Activated CD4-positive, alpha-beta memory T cell treated with anti-CD3 and anti-CD28 coated beads for 36 hours (primary cell): ENCODE data around the gene PEA15. TPM values are rescaled to one million over a fixed set of nuclear protein-coding genes. Genes with fewer than 3 reads are reported as not detected.

ENCODE experiments used
- CTCF ChIA-PET: fragments of 350-600 bp; sonication (Branson Sonifier 250); formaldehyde crosslinking; loops from one replicate; lab custom pipeline; 2021; ENCODE audit warnings: antibody characterized with exemption, inconsistent platforms; lab: Charles Lee
- POLR2A ChIA-PET: fragments of 350-600 bp; sonication (Branson Sonifier 250); formaldehyde crosslinking; loops from one replicate; lab custom pipeline; 2021; ENCODE audit warnings: antibody characterized with exemption; lab: Charles Lee
- DNase-seq: peaks from one replicate; pipeline ENCODE4 v3.0.0-alpha.2; 2020
- H3K27ac Mint-ChIP-seq: one replicate; pipeline ENCODE4 v1.8.0; 2021; ENCODE audit warnings: mixed read lengths
- H3K27me3 Mint-ChIP-seq: one replicate; pipeline ENCODE4 v1.8.0; 2021; ENCODE audit warnings: mixed read lengths
- H3K36me3 Mint-ChIP-seq: one replicate; pipeline ENCODE4 v1.8.0; 2021; ENCODE audit warnings: mixed read lengths
- H3K4me1 Mint-ChIP-seq: one replicate; pipeline ENCODE4 v1.8.0; 2021; ENCODE audit warnings: low read depth, mixed read lengths
- H3K4me3 Mint-ChIP-seq: one replicate; pipeline ENCODE4 v1.8.0; 2021; ENCODE audit warnings: mild to moderate bottlenecking, mixed read lengths
- H3K9me3 Mint-ChIP-seq: one replicate; pipeline ENCODE4 v1.8.0; 2021; ENCODE audit warnings: mixed read lengths
- intact Hi-C: fragments of 100-400 bp; cut with micrococcal nuclease; formaldehyde crosslinking; loops from one replicate; pipeline ENCODE4 v1.15.1; 2023
- total RNA-seq, 2 experiments: library from RNA; stranded (reverse); gene quantifications; one replicate each; pipeline ENCODE4 v1.2.3, GENCODE V29; 2021

The PEA15 gene, protein sequence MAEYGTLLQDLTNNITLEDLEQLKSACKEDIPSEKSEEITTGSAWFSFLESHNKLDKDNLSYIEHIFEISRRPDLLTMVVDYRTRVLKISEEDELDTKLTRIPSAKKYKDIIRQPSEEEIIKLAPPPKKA
- total RNA-seq = 10 to 100 TPM; 51.8 to 51.9 TPM

DNA sequence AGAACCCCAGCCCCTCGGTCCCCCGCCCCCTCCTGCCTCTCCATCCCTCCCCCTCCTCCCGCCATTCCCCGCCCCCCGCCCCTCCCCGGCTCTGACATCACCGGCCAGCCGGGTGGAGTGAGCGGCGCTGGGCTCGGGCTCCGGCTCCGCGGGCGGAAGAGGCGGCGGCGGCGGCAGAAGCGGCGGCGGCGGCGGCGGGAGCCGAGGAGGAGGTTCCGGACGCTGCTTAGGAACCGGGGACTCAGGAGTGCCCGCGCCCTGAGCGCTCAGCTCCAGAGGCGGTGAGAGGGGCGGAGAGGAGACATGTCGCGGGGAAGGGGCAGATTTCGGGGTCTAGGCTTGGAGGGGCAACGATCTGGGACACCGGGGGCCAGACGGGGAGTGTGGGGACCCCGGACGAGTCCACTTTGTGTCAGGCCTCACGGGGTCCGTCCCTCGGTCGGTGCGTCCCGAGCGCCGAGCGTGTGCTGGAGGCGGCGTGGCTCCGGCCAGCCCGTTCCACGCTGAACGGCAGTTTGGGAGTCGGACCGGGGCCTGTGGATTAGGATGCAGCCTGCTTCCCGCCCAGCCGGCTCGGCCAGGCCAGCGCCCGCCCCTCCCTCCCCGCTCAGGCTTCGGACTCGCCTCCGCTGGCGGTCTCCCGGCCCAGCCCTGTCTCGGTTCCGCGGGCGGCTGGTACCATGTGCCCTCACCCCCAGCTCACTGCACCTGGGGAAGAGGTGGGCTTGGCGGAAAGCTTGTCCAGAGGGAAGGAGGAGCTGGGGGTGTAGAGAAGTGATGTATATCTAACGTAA is at the start of gene PEA15:
TSS of gene PEA15 (plus strand) at position 143 of the 794 bp plus-strand sequence. CDS start 6,161 bp downstream, outside the sequence.
- Mint-ChIP-seq H3K4me3 (peak within 1 kb of the TSS; percentile 87), H3K4me1 (peaks cover 54% of the 10 kb centered on the region), H3K36me3 (peaks cover 10% of the 10 kb centered on the region), H3K9me3 (no peaks in the 10 kb centered on the region), H3K27ac (peak within 1 kb of the TSS; percentile 82), H3K27me3 (no peaks in the 10 kb centered on the region)
- peak; percentile 80 for DNase-seq
- ChIA-PET POLR2A (interaction anchor here (1.1 to 1.4 kb wide), 2 partner anchors 80 to 107 kb away, joined by 3 to 4 read pairs; partner anchors contain the start of genes IGSF8 and PEX19), CTCF (interaction anchor here (1.0 to 10.5 kb wide), 6 partner anchors 13 to 104 kb away, joined by 3 to 70 read pairs (median 16); no protein-coding TSS in a partner anchor)
- intact Hi-C loops = loop anchor here (2.0 to 5.0 kb wide), 3 partner anchors 57 to 137 kb away; partner anchors contain the start of genes COPA, DCAF8, IGSF8 and NCSTN

DNA sequence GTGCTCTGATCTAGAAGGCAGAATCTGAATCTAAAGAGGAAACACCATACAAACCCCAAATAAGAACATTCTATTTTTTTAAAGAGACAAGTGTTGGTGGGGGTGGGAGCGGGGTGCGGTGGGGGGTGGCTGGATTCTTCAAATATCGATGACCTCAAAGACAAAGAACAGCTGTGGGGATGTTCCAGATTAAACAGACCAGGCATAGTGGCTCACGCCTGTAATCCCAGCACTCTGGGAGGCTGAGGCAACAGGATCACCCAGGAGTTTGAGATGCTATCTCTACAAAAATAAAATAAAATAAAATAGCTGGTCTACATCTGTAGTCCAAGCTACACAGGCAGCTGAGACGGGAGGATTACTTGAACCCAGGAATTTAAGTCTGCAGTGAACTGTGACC is 48.8 kb upstream of the PEA15 start:
- CTCF ChIA-PET = interaction anchor here (0.7 to 1.7 kb wide), 3 partner anchors 11 to 96 kb away, joined by 3 read pairs; no protein-coding TSS in a partner anchor
- H3K27ac Mint-ChIP-seq = no peak overlapping the region
- intact Hi-C loops = no loop called here

DNA sequence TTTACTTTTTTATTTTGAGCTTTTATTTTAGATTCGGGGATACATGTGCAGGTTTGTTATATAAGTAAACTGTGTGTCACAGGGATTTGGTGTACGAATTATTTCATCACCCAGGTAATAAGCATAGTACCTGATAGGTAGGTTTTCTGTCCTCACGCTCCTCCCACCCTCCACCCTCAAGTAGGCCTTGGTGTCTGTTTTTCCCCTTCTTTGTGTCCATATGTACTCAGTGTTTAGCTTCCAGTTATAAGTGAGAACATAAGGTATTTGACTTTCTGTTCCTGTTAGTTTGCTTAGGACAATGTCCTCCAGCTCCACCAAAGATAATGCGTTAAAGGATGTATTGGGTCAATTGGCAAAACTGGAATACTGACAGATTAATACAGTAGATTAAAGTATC is 48.0 kb upstream of the PEA15 start:
- DNase-seq = no peak
- Mint-ChIP-seq H3K36me3 (no peaks in the 10 kb centered on the region), H3K4me3 (no peak overlapping the region), H3K9me3 (no peaks in the 10 kb centered on the region), H3K27ac (no peak overlapping the region), H3K4me1 (peaks cover 2% of the 10 kb centered on the region), H3K27me3 (peaks cover 4% of the 10 kb centered on the region)
- CTCF ChIA-PET = interaction anchor here (0.7 to 1.7 kb wide), 3 partner anchors 36 to 95 kb away, joined by 3 read pairs; no protein-coding TSS in a partner anchor
- POLR2A ChIA-PET = no interaction called here
- intact Hi-C loops = no loop called here

More for the DNA sequence above, 48.8 kb upstream of the PEA15 start:
- no peak for DNase-seq
- POLR2A ChIA-PET = no interaction called here
- H3K4me1 Mint-ChIP-seq = no peaks in the 10 kb centered on the region
- peaks cover 4% of the 10 kb centered on the region for H3K27me3 Mint-ChIP-seq
- H3K4me3 Mint-ChIP-seq = no peak overlapping the region
- no peaks in the 10 kb centered on the region for H3K9me3 Mint-ChIP-seq
- no peaks in the 10 kb centered on the region for H3K36me3 Mint-ChIP-seq

DNA sequence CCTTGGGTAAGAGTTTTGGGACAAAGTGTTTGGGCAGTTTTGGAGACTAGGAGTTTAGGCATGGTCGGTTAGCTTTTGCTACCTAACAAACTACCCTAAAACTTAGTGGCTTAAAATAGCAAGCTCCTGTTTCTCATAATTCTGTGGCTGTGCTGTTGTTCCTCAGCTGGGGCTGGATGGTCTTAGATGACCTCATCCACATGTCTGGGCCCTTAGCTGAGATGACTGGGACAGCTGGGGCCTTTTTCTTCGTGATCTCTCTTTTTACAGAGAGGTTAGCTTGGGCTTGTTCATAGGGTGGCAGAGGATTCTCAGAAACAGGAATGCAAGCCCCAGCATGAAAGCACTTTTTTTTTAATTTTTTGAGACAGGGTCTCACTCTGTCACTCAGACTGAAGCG is 47.2 kb upstream of the PEA15 start:
- intact Hi-C loops = no loop called here
- no peak overlapping the region for H3K27ac Mint-ChIP-seq
- H3K4me3 Mint-ChIP-seq = no peak overlapping the region
- H3K27me3 Mint-ChIP-seq = peaks cover 4% of the 10 kb centered on the region
- H3K4me1 Mint-ChIP-seq = peaks cover 4% of the 10 kb centered on the region
- ChIA-PET CTCF (interaction anchor here (1.7 to 1.9 kb wide), 2 partner anchors 94 to 133 kb away, joined by 3 to 5 read pairs; no protein-coding TSS in a partner anchor), POLR2A (no interaction called here)
- DNase-seq = no peak
- no peaks in the 10 kb centered on the region for H3K9me3 Mint-ChIP-seq
- no peaks in the 10 kb centered on the region for H3K36me3 Mint-ChIP-seq

DNA sequence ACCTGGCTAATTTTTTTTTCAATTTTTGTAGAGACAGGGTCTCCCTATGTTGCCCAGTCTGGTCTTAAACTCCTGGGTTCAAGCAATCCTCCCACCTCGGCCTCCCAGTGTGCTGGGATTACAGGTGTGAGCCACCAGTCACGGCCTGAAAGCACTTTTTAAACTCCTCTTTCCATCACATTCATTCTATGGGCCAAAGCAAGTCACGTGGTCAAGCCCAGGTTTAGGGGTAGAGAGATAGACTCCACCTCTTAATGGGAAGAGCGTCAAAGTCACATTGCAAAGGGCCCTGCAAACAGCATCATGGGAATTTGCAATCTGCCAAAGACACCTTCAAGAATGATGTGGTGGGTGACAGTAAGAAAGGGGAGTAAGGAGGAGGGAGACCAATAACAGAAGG is 46.6 kb upstream of the PEA15 start:
- no peak for DNase-seq
- peaks cover 4% of the 10 kb centered on the region for H3K4me1 Mint-ChIP-seq
- no peak overlapping the region for H3K27ac Mint-ChIP-seq
- POLR2A ChIA-PET = no interaction called here
- H3K36me3 Mint-ChIP-seq = no peaks in the 10 kb centered on the region
- H3K27me3 Mint-ChIP-seq = peaks cover 4% of the 10 kb centered on the region
- intact Hi-C loops = no loop called here
- H3K9me3 Mint-ChIP-seq = no peaks in the 10 kb centered on the region
- CTCF ChIA-PET = interaction anchor here (1.9 kb wide), 1 partner anchor 133 kb away, joined by 5 read pairs; no protein-coding TSS in a partner anchor
- no peak overlapping the region for H3K4me3 Mint-ChIP-seq

DNA sequence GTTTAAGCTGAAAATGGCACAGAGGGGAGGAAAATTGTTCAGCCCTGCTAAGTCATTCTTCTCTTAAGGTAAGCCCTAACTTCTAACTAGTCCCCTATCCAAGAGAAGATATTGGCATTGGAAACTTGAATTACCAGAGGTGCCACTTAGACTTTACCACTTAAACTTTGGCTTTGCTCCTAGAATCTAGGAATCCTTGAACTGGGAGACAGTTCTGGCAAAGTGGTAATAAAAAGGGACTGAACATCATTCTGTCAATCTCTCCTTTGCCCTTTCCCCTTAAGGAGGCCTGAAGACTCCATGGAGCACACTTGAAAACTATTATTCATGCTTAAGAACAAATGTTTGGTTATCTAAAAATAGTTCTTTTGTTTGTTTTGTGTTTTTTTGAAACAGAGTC is 45.3 kb upstream of the PEA15 start:
- Mint-ChIP-seq H3K9me3 (no peaks in the 10 kb centered on the region), H3K27ac (no peak overlapping the region), H3K36me3 (no peaks in the 10 kb centered on the region), H3K4me3 (no peak overlapping the region), H3K4me1 (peaks cover 4% of the 10 kb centered on the region), H3K27me3 (peaks cover 5% of the 10 kb centered on the region)
- ChIA-PET POLR2A (no interaction called here), CTCF (interaction anchor here (0.6 kb wide), 1 partner anchor 75 kb away, joined by 3 read pairs; no protein-coding TSS in a partner anchor)
- DNase-seq = no peak
- intact Hi-C loops = no loop called here

DNA sequence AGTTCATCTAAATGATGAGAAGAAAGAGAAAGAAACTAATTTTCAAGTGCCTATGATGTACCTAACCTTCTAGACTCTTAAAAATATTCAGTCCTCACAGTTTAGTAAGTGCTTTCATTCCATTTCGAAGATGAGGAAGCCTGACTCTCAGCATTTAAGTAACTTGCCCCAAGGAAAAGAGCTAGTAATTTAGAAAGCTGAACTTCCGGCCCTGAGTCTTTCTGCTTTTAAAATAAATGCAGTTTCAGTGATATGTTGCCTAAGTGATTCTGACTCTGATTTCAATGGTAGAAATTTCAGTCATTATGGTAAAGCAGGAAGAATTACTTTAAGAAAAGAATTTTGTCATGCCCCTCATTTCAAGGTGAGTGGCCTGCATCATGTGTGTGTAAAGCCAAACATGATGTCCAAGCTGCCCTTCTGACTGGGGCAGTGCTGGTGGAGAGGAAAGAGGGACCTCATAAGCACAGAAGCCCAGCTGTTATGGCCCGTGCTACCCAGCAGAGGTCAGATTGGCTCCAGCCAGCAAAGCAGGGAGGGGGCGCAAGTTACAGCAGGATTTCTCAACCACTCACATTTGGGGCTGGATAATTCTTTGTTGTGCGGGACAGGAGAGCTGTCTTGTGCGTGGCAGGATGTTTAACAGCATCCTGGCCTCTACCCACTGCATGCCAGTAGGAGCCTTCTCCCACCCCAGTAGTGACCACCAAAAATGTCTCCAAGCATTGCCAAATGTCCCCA is 43.0 kb upstream of the PEA15 start:
- DNase-seq = no peak
- Mint-ChIP-seq H3K27ac (no peak overlapping the region), H3K4me3 (no peak overlapping the region), H3K36me3 (no peaks in the 10 kb centered on the region), H3K4me1 (peaks cover 6% of the 10 kb centered on the region), H3K9me3 (no peaks in the 10 kb centered on the region), H3K27me3 (peaks cover 5% of the 10 kb centered on the region)
- intact Hi-C loops = no loop called here
- ChIA-PET POLR2A (no interaction called here), CTCF (interaction anchor here (1.4 to 2.4 kb wide), 2 partner anchors 129 to 215 kb away, joined by 4 to 12 read pairs; no protein-coding TSS in a partner anchor)

DNA sequence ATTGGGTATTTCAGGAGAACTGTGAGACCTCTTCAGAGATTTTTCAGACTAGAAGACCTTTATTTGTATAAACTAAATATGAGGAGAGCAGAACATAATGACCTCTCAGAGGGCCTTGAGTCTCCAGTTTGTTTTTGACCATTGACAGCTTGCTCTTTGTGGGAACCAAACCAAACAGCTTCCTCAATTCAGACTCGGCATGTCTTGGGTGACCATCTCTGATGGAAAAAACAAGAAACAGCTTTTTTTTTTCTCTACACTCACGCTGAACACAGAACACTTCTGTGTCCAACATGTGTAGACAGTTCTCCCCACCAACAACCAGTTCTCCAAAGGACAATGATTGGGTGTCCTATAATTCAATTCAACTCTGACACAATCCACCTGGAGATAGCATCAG is 42.3 kb upstream of the PEA15 start:
- DNase-seq = no peak
- intact Hi-C loops = no loop called here
- no peaks in the 10 kb centered on the region for H3K36me3 Mint-ChIP-seq
- H3K4me3 Mint-ChIP-seq = no peak overlapping the region
- H3K9me3 Mint-ChIP-seq = no peaks in the 10 kb centered on the region
- ChIA-PET CTCF (interaction anchor here (1.4 to 2.4 kb wide), 2 partner anchors 128 to 214 kb away, joined by 4 to 12 read pairs; no protein-coding TSS in a partner anchor), POLR2A (no interaction called here)
- H3K27ac Mint-ChIP-seq = no peak overlapping the region
- H3K4me1 Mint-ChIP-seq = peaks cover 6% of the 10 kb centered on the region
- peaks cover 5% of the 10 kb centered on the region for H3K27me3 Mint-ChIP-seq

DNA sequence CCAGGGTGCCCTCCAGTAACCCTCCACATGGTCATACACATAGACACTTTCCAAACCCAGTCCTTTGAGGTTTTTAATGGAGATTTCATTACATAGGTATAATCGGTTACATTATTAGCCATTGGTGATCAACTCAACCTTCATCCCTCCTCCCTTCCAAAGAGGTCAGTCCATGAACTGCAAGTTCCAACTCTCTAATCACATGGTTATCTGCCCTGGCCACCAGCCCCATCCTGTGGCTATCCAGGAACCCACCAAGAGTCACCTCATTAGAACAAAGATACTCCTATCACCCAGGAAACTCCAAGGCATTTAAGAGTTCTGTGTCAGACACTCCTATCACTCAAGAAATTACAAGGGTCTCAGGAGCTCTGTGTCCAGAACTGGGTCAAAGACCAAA is 41.6 kb upstream of the PEA15 start:
- peaks cover 6% of the 10 kb centered on the region for H3K4me1 Mint-ChIP-seq
- ChIA-PET POLR2A (no interaction called here), CTCF (interaction anchor here (2.4 kb wide), 1 partner anchor 128 kb away, joined by 12 read pairs; no protein-coding TSS in a partner anchor)
- H3K4me3 Mint-ChIP-seq = no peak overlapping the region
- no peak overlapping the region for H3K27ac Mint-ChIP-seq
- no peaks in the 10 kb centered on the region for H3K9me3 Mint-ChIP-seq
- peaks cover 5% of the 10 kb centered on the region for H3K27me3 Mint-ChIP-seq
- DNase-seq = no peak
- no peaks in the 10 kb centered on the region for H3K36me3 Mint-ChIP-seq
- intact Hi-C loops = no loop called here

DNA sequence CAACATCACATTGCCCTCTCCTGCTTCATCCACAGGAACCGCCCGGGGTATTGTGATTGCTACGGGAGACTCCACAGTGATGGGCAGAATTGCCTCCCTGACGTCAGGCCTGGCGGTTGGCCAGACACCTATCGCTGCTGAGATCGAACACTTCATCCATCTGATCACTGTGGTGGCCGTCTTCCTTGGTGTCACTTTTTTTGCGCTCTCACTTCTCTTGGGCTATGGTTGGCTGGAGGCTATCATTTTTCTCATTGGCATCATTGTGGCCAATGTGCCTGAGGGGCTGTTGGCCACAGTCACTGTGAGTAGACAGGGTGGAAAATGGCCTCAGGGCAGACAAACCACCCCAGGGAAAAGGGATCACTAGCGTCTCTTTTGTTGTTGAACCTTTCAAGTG is 41.1 kb upstream of the PEA15 start:
- intact Hi-C loops = no loop called here

DNA sequence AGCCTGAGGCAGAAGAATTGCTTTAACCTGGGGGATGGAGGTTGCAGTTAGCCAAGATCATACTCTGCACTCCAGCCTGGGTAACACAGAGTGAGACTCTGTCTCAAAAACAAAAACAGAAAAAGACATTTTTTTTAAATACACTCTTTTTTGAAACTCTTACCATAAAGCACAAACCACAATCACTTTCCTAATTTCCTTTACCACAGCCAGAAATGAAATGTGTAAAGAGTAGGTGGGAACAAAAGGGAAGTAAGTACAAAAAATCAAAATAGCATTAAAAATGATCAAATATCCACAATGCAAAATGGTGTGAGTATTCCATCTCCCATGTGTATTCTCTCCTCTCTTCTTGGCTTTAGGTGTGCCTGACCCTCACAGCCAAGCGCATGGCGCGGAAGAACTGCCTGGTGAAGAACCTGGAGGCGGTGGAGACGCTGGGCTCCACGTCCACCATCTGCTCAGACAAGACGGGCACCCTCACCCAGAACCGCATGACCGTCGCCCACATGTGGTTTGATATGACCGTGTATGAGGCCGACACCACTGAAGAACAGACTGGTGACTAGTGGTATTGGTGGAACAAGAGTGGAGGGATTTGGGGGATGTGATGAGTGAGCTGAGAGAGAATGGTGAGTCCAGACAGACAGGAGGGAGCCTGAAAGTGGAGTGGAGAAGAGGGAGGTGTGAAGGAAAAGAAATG is 38.9 kb upstream of the PEA15 start:
- CTCF ChIA-PET = interaction anchor here (0.6 to 1.3 kb wide), 3 partner anchors 9 to 207 kb away, joined by 3 to 4 read pairs (median 3); no protein-coding TSS in a partner anchor

More for the DNA sequence above, 41.1 kb upstream of the PEA15 start:
- ChIA-PET POLR2A (no interaction called here), CTCF (interaction anchor here (2.4 kb wide), 1 partner anchor 127 kb away, joined by 12 read pairs; no protein-coding TSS in a partner anchor)
- Mint-ChIP-seq H3K36me3 (no peaks in the 10 kb centered on the region), H3K27me3 (peaks cover 5% of the 10 kb centered on the region), H3K4me3 (no peak overlapping the region), H3K27ac (no peak overlapping the region), H3K4me1 (peaks cover 7% of the 10 kb centered on the region), H3K9me3 (no peaks in the 10 kb centered on the region)
- DNase-seq = no peak

More for the DNA sequence above, 38.9 kb upstream of the PEA15 start:
- POLR2A ChIA-PET = no interaction called here
- intact Hi-C loops = no loop called here
- Mint-ChIP-seq H3K27ac (no peak overlapping the region), H3K9me3 (no peaks in the 10 kb centered on the region), H3K4me3 (no peak overlapping the region), H3K36me3 (no peaks in the 10 kb centered on the region), H3K27me3 (peaks cover 8% of the 10 kb centered on the region), H3K4me1 (peaks cover 13% of the 10 kb centered on the region)
- no peak for DNase-seq
